Measurements from ENCODE around the gene BTC. TPM values are rescaled to one million over a fixed set of nuclear protein-coding genes. Genes with fewer than 3 reads are reported as not detected.

The BTC gene
- total and polyA plus RNA-seq, 3 experiments from 2014 or later, result not detected

DNA sequence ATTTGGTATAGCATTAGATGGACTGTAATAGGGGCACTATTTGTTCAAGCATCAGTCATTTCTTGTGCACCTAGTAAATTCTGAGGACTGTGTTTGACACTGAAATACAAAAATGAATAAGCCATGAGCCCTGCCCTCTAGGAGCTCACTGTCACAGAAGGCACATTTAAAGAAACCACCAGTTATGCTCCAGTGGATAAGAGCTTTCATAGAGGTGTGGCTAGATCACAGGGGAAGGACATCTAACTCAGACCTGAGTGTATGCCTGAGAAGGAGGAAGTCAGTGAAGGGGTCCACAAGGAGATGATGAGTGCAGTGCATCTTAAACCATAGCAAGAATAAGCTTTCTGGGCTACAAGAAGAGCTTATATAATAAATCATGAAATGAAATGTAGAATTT lies 40.1 kb downstream of the BTC start:
- H3K27me3 Mint-ChIP-seq, result no peaks in the 10 kb centered on the region
- Histone ChIP-seq H3K4me1 (ENCODE audit: insufficient read depth, low read length) (no peaks in the 10 kb centered on the region), H3K27me3 (ENCODE audit: insufficient read depth, low read length, poor library complexity, severe bottlenecking) (no peaks in the 10 kb centered on the region), H3K36me3 (ENCODE audit: insufficient read depth, low read length) (no peaks in the 10 kb centered on the region), H3K4me3 (ENCODE audit: low read length) (no peak overlapping the region), H3K27ac (ENCODE audit: low read depth, low read length) (no peak overlapping the region), H3K9me3 (ENCODE audit: low read length) (no peaks in the 10 kb centered on the region)
- H3K9me3 Mint-ChIP-seq, result no peaks in the 10 kb centered on the region
- H3K27ac Mint-ChIP-seq, result no peak overlapping the region
- no peaks in the 10 kb centered on the region for H3K4me1 Mint-ChIP-seq
- POLR2A ChIA-PET, result no interaction called here
- H3K4me3 Mint-ChIP-seq, result no peak overlapping the region
- no peaks in the 10 kb centered on the region for H3K36me3 Mint-ChIP-seq
- CTCF ChIA-PET, result no interaction called here
- no peak for DNase-seq

DNA sequence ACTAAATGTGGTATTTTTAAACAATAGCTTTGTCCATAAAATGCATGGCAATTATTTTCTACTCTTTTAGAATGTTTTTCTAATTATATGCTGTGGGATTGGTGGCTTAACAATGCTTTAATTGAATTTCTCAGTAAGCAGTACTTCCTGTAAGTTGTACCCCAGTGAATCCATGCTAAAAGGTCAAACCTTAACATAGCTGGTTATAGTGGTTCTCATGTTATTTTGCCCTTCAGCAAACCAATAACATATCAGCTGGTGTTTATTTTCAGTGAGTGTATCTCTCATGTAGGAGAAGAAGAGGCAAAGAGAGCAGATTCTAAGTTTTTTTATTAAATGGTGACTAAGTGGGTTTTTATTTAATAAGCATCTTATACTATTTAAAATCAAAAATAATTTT lies 41.5 kb downstream of the BTC start:
- H3K9me3 ChIP-seq (ENCODE audit: low read length), result no peaks in the 10 kb centered on the region
- H3K36me3 Mint-ChIP-seq, result no peaks in the 10 kb centered on the region
- H3K27ac Mint-ChIP-seq, result no peak overlapping the region
- CTCF ChIA-PET, result no interaction called here
- H3K27ac ChIP-seq (ENCODE audit: low read depth, low read length), result no peak overlapping the region
- no peaks in the 10 kb centered on the region for H3K4me1 ChIP-seq (ENCODE audit: insufficient read depth, low read length)
- no peaks in the 10 kb centered on the region for H3K27me3 ChIP-seq (ENCODE audit: insufficient read depth, low read length, poor library complexity, severe bottlenecking)
- H3K9me3 Mint-ChIP-seq, result no peaks in the 10 kb centered on the region
- no peaks in the 10 kb centered on the region for H3K4me1 Mint-ChIP-seq
- POLR2A ChIA-PET, result no interaction called here
- H3K4me3 Mint-ChIP-seq, result no peak overlapping the region
- no peak for DNase-seq
- H3K27me3 Mint-ChIP-seq, result no peaks in the 10 kb centered on the region
- no peaks in the 10 kb centered on the region for H3K36me3 ChIP-seq (ENCODE audit: insufficient read depth, low read length)
- no peak overlapping the region for H3K4me3 ChIP-seq (ENCODE audit: low read length)

- Histone ChIP-seq H3K9me3 (ENCODE audit: low read length) (no peaks in the 10 kb centered on the region), H3K27ac (ENCODE audit: low read depth, low read length) (no peak overlapping the region), H3K36me3 (ENCODE audit: insufficient read depth, low read length) (no peaks in the 10 kb centered on the region), H3K27me3 (ENCODE audit: insufficient read depth, low read length, poor library complexity, severe bottlenecking) (no peaks in the 10 kb centered on the region), H3K4me1 (ENCODE audit: insufficient read depth, low read length) (no peaks in the 10 kb centered on the region), H3K4me3 (ENCODE audit: low read length) (no peak overlapping the region)
- no peaks in the 10 kb centered on the region for H3K9me3 Mint-ChIP-seq
- H3K36me3 Mint-ChIP-seq, result no peaks in the 10 kb centered on the region
- no peaks in the 10 kb centered on the region for H3K4me1 Mint-ChIP-seq
- ChIA-PET CTCF (no interaction called here), POLR2A (no interaction called here)
- DNase-seq, result no peak
- H3K27ac Mint-ChIP-seq, result no peak overlapping the region
- H3K4me3 Mint-ChIP-seq, result no peak overlapping the region
- H3K27me3 Mint-ChIP-seq, result no peaks in the 10 kb centered on the region
Measured at GRCh38 chr4:74751856-74752255, 42.5 kb downstream of the BTC start.

DNA sequence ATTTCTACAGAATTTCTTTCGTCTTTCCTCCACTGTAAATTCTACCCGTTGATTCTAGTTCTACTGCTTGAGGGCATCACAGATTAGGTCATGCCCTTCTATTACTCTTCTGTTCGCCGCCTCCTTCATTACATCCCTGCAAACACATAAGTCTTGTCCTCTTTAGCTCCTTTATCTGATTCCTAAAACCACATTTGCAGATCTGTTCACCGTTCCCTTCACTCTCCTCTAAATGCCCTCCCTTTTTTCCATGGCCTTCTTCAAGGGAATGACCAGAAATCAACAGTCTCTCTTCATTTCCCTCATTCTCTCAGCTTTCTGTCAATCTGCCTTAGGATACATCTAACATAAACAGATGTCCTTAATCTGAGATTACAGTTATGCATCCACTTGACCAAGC lies 43.1 kb downstream of the BTC start:
- H3K27ac Mint-ChIP-seq, result no peak overlapping the region
- no peaks in the 10 kb centered on the region for H3K9me3 Mint-ChIP-seq
- H3K27me3 ChIP-seq (ENCODE audit: insufficient read depth, low read length, poor library complexity, severe bottlenecking), result no peaks in the 10 kb centered on the region
- no peaks in the 10 kb centered on the region for H3K9me3 ChIP-seq (ENCODE audit: low read length)
- CTCF ChIA-PET, result no interaction called here
- H3K4me3 ChIP-seq (ENCODE audit: low read length), result no peak overlapping the region
- H3K4me3 Mint-ChIP-seq, result no peak overlapping the region
- H3K36me3 Mint-ChIP-seq, result no peaks in the 10 kb centered on the region
- no peak for DNase-seq
- H3K36me3 ChIP-seq (ENCODE audit: insufficient read depth, low read length), result no peaks in the 10 kb centered on the region
- no peaks in the 10 kb centered on the region for H3K4me1 Mint-ChIP-seq
- no peaks in the 10 kb centered on the region for H3K27me3 Mint-ChIP-seq
- no peak overlapping the region for H3K27ac ChIP-seq (ENCODE audit: low read depth, low read length)
- POLR2A ChIA-PET, result no interaction called here
- H3K4me1 ChIP-seq (ENCODE audit: insufficient read depth, low read length), result no peaks in the 10 kb centered on the region

GRCh38 chr4:74742185-74742584 lies 52.1 kb downstream of the BTC start:
- H3K27me3 Mint-ChIP-seq, result no peaks in the 10 kb centered on the region
- CTCF ChIA-PET, result no interaction called here

GRCh38 chr4:74738464-74739143 lies 55.7 kb downstream of the BTC start:
- no peaks in the 10 kb centered on the region for H3K4me1 ChIP-seq (ENCODE audit: insufficient read depth, low read length)
- H3K4me3 Mint-ChIP-seq, result no peak overlapping the region
- ChIA-PET CTCF (no interaction called here), POLR2A (no interaction called here)
- no peaks in the 10 kb centered on the region for H3K36me3 ChIP-seq (ENCODE audit: insufficient read depth, low read length)
- no peaks in the 10 kb centered on the region for H3K9me3 Mint-ChIP-seq
- no peaks in the 10 kb centered on the region for H3K4me1 Mint-ChIP-seq
- H3K27me3 ChIP-seq (ENCODE audit: insufficient read depth, low read length, poor library complexity, severe bottlenecking), result no peaks in the 10 kb centered on the region
- H3K9me3 ChIP-seq (ENCODE audit: low read length), result no peaks in the 10 kb centered on the region
- no peak overlapping the region for H3K4me3 ChIP-seq (ENCODE audit: low read length)
- no peaks in the 10 kb centered on the region for H3K36me3 Mint-ChIP-seq
- no peak overlapping the region for H3K27ac ChIP-seq (ENCODE audit: low read depth, low read length)
- no peak overlapping the region for H3K27ac Mint-ChIP-seq
- DNase-seq, result no peak
- H3K27me3 Mint-ChIP-seq, result no peaks in the 10 kb centered on the region

More at GRCh38 chr4:74742185-74742584, 52.1 kb downstream of the BTC start:
- POLR2A ChIA-PET, result no interaction called here
- Histone ChIP-seq H3K36me3 (ENCODE audit: insufficient read depth, low read length) (no peaks in the 10 kb centered on the region), H3K4me3 (ENCODE audit: low read length) (no peak overlapping the region), H3K27me3 (ENCODE audit: insufficient read depth, low read length, poor library complexity, severe bottlenecking) (no peaks in the 10 kb centered on the region), H3K4me1 (ENCODE audit: insufficient read depth, low read length) (no peaks in the 10 kb centered on the region), H3K9me3 (ENCODE audit: low read length) (no peaks in the 10 kb centered on the region), H3K27ac (ENCODE audit: low read depth, low read length) (no peak overlapping the region)
- no peaks in the 10 kb centered on the region for H3K36me3 Mint-ChIP-seq
- no peak overlapping the region for H3K4me3 Mint-ChIP-seq
- H3K9me3 Mint-ChIP-seq, result no peaks in the 10 kb centered on the region
- no peaks in the 10 kb centered on the region for H3K4me1 Mint-ChIP-seq
- DNase-seq, result no peak
- H3K27ac Mint-ChIP-seq, result no peak overlapping the region

GRCh38 chr4:74734995-74735394 lies 59.3 kb downstream of the BTC start:
- POLR2A ChIA-PET, result no interaction called here

DNA sequence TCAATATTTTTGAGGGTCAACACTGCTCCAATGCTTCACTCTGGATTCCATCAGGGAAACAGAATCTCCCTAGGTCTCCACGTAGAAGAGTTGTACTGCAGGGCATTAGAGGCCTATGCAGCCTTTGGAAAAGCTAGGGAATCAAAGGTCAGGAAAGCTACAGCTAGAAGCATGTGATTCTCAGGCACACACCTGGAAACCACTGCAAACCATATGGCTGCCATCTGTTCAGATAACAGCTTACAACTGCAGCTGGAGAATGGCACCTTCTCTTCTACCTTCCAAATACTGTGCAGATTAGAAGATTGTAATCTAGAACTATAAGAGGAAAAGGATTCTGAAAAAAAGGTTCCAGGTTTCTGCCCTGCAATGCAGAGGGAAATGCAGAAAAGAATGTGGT lies 60.6 kb downstream of the BTC start:
- H3K36me3 ChIP-seq (ENCODE audit: insufficient read depth, low read length), result no peaks in the 10 kb centered on the region
- H3K27ac ChIP-seq (ENCODE audit: low read depth, low read length), result no peak overlapping the region
- Mint-ChIP-seq H3K9me3 (no peaks in the 10 kb centered on the region), H3K27ac (no peak overlapping the region), H3K4me1 (no peaks in the 10 kb centered on the region), H3K36me3 (no peaks in the 10 kb centered on the region), H3K27me3 (no peaks in the 10 kb centered on the region), H3K4me3 (no peak overlapping the region)
- no peak for DNase-seq
- no peaks in the 10 kb centered on the region for H3K4me1 ChIP-seq (ENCODE audit: insufficient read depth, low read length)
- ChIA-PET CTCF (no interaction called here), POLR2A (no interaction called here)
- no peaks in the 10 kb centered on the region for H3K9me3 ChIP-seq (ENCODE audit: low read length)
- no peak overlapping the region for H3K4me3 ChIP-seq (ENCODE audit: low read length)
- no peaks in the 10 kb centered on the region for H3K27me3 ChIP-seq (ENCODE audit: insufficient read depth, low read length, poor library complexity, severe bottlenecking)

More at GRCh38 chr4:74734995-74735394, 59.3 kb downstream of the BTC start:
- H3K27ac Mint-ChIP-seq, result no peak overlapping the region
- no peaks in the 10 kb centered on the region for H3K36me3 Mint-ChIP-seq
- no peak for DNase-seq
- no peaks in the 10 kb centered on the region for H3K36me3 ChIP-seq (ENCODE audit: insufficient read depth, low read length)
- H3K27me3 ChIP-seq (ENCODE audit: insufficient read depth, low read length, poor library complexity, severe bottlenecking), result no peaks in the 10 kb centered on the region
- no peak overlapping the region for H3K4me3 Mint-ChIP-seq
- H3K4me3 ChIP-seq (ENCODE audit: low read length), result no peak overlapping the region
- H3K4me1 Mint-ChIP-seq, result no peaks in the 10 kb centered on the region
- CTCF ChIA-PET, result no interaction called here
- no peaks in the 10 kb centered on the region for H3K9me3 Mint-ChIP-seq
- H3K4me1 ChIP-seq (ENCODE audit: insufficient read depth, low read length), result no peaks in the 10 kb centered on the region
- no peaks in the 10 kb centered on the region for H3K27me3 Mint-ChIP-seq
- H3K27ac ChIP-seq (ENCODE audit: low read depth, low read length), result no peak overlapping the region
- no peaks in the 10 kb centered on the region for H3K9me3 ChIP-seq (ENCODE audit: low read length)

DNA sequence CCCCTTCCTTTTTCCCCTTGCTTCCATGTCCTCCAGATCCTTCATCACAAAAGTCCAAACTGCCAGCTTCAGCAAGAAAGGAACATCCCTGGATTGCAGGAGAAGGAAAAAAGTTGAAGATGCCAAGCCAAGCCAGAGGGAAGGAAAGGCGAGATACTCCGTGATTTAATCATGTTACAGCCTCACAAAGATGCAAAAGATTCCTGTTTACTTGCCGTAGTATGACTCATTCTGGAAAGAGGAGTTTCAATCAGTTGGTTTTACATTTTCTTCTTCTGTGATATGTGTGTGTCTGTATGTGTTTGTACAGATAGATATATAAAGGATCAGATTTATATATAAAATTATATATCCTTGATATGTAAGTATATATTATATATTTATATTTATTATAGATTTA lies 69.3 kb downstream of the BTC start:
- no peak overlapping the region for H3K4me3 Mint-ChIP-seq
- DNase-seq, result no peak
- peaks cover 0 to 5% (median 0%) of the 10 kb centered on the region in 3 donors for H3K36me3 Mint-ChIP-seq
- no peaks in the 10 kb centered on the region for H3K9me3 ChIP-seq (ENCODE audit: low read length)
- no peaks in the 10 kb centered on the region for H3K27me3 ChIP-seq (ENCODE audit: insufficient read depth, low read length, poor library complexity, severe bottlenecking)
- H3K27ac Mint-ChIP-seq, result no peak overlapping the region
- H3K9me3 Mint-ChIP-seq, result peaks cover 0 to 8% (median 3%) of the 10 kb centered on the region in 5 donors
- no peaks in the 10 kb centered on the region for H3K4me1 Mint-ChIP-seq
- H3K27me3 Mint-ChIP-seq, result peaks cover 0 to 4% of the 10 kb centered on the region in 2 donors
- no peaks in the 10 kb centered on the region for H3K36me3 ChIP-seq (ENCODE audit: insufficient read depth, low read length)
- ChIA-PET POLR2A (no interaction called here), CTCF (no interaction called here)
- no peak overlapping the region for H3K4me3 ChIP-seq (ENCODE audit: low read length)
- no peak overlapping the region for H3K27ac ChIP-seq (ENCODE audit: low read depth, low read length)
- no peaks in the 10 kb centered on the region for H3K4me1 ChIP-seq (ENCODE audit: insufficient read depth, low read length)
